WTC11 (cell line): ENCODE results near the gene TMEM239. TPM values are rescaled to one million over a fixed set of nuclear protein-coding genes. Genes with fewer than 3 reads are reported as not detected.

ENCODE experiments used
- ATAC-seq: fragments of 200-7000 bp; cut with Tn5 transposase; 2 replicates; pipeline ENCODE4 v1.10.0; 2021; ENCODE audit warnings: mild to moderate bottlenecking, moderate library complexity
- CTCF ChIA-PET: fragments of 300-600 bp; sonication (Branson Sonifier 250); formaldehyde crosslinking; loops from one replicate; lab custom pipeline; 2021; ENCODE audit warnings: antibody characterized with exemption; lab: Charles Lee
- POLR2A ChIA-PET: fragments of 350-600 bp; sonication (Branson Sonifier 250); formaldehyde crosslinking; loops from one replicate; lab custom pipeline; 2021; ENCODE audit warnings: antibody characterized with exemption; lab: Charles Lee
- DNase-seq: peaks from one replicate; pipeline ENCODE4 v3.0.0; 2021; ENCODE audit warnings: low spot score
- H3K27ac Mint-ChIP-seq: 2 replicates; pipeline ENCODE4 v1.8.0; 2021; ENCODE audit warnings: mixed read lengths
- H3K27me3 Mint-ChIP-seq: 2 replicates; pipeline ENCODE4 v1.8.0; 2021; ENCODE audit warnings: low read depth, mild to moderate bottlenecking, moderate library complexity, mixed read lengths
- H3K36me3 Mint-ChIP-seq: 2 replicates; pipeline ENCODE4 v1.8.0; 2021; ENCODE audit warnings: mixed read lengths
- H3K4me1 Mint-ChIP-seq: 2 replicates; pipeline ENCODE4 v1.8.0; 2022; ENCODE audit warnings: mixed read lengths
- H3K4me3 Mint-ChIP-seq: 2 replicates; pipeline ENCODE4 v1.8.0; 2021; ENCODE audit warnings: mild to moderate bottlenecking, moderate library complexity, mixed read lengths
- H3K9me3 Mint-ChIP-seq: 2 replicates; pipeline ENCODE4 v1.8.0; 2021; ENCODE audit warnings: mixed read lengths
- ARID4B ChIP-seq: sonication (generic); formaldehyde crosslinking; IDR thresholded peaks from 2 replicates; pipeline ENCODE4 v1.8.0; 2023; ENCODE audit warnings: missing genetic modification reagents, mild to moderate bottlenecking, borderline replicate concordance
- CREB1 ChIP-seq: sonication (generic); formaldehyde crosslinking; IDR thresholded peaks from 2 replicates; pipeline ENCODE4 v1.8.0; 2023; ENCODE audit warnings: mild to moderate bottlenecking, missing genetic modification reagents
- FOXP4 ChIP-seq: sonication (generic); formaldehyde crosslinking; IDR thresholded peaks from 2 replicates; pipeline ENCODE4 v1.8.0; 2022; ENCODE audit warnings: mild to moderate bottlenecking, missing genetic modification reagents
- GTF2I ChIP-seq: fragments of 250-450 bp; sonication (Bioruptor Pico); conservative IDR thresholded peaks from 2 replicates; pipeline ENCODE4 v1.4.0; 2021; ENCODE audit warnings: mild to moderate bottlenecking
- HMGXB4 ChIP-seq: sonication (generic); formaldehyde crosslinking; IDR thresholded peaks from 2 replicates; pipeline ENCODE4 v1.8.1; 2023; ENCODE audit warnings: mild to moderate bottlenecking, moderate library complexity, missing genetic modification reagents
- JUN ChIP-seq: sonication (generic); formaldehyde crosslinking; IDR thresholded peaks from 2 replicates; pipeline ENCODE4 v1.8.0; 2023; ENCODE audit warnings: mild to moderate bottlenecking, missing genetic modification reagents
- NFE2L1 ChIP-seq: sonication (generic); formaldehyde crosslinking; IDR thresholded peaks from 2 replicates; pipeline ENCODE4 v1.8.1; 2023; ENCODE audit warnings: missing genetic modification reagents
- NFYB ChIP-seq: sonication (generic); formaldehyde crosslinking; conservative IDR thresholded peaks from 2 replicates; pipeline ENCODE4 v1.8.0; 2022; ENCODE audit warnings: low read depth, missing genetic modification reagents
- NR2C2 ChIP-seq: sonication (generic); formaldehyde crosslinking; IDR thresholded peaks from 2 replicates; pipeline ENCODE4 v1.8.0; 2022; ENCODE audit warnings: mild to moderate bottlenecking, missing genetic modification reagents
- PREB ChIP-seq: sonication (generic); formaldehyde crosslinking; IDR thresholded peaks from 2 replicates; pipeline ENCODE4 v1.8.1; 2022; ENCODE audit warnings: mild to moderate bottlenecking, missing genetic modification reagents, moderate library complexity, borderline replicate concordance
- PRRX2 ChIP-seq: fragments of 250-450 bp; sonication (Bioruptor Pico); IDR thresholded peaks from 2 replicates; pipeline ENCODE4 v1.8.0; 2021; ENCODE audit warnings: mild to moderate bottlenecking
- TCF7 ChIP-seq: sonication (generic); formaldehyde crosslinking; IDR thresholded peaks from 2 replicates; pipeline ENCODE4 v1.8.0; 2022; ENCODE audit warnings: mild to moderate bottlenecking, low read depth, missing genetic modification reagents, moderate library complexity
- TEAD1 ChIP-seq: sonication (generic); formaldehyde crosslinking; IDR thresholded peaks from 2 replicates; pipeline ENCODE4 v1.8.0; 2022; ENCODE audit warnings: mild to moderate bottlenecking, missing genetic modification reagents
- ZNF219 ChIP-seq: sonication (generic); formaldehyde crosslinking; IDR thresholded peaks from 2 replicates; pipeline ENCODE4 v1.8.0; 2023; ENCODE audit warnings: missing genetic modification reagents, mild to moderate bottlenecking, borderline replicate concordance
- ZNF416 ChIP-seq: fragments of 250-450 bp; sonication (Bioruptor Pico); IDR thresholded peaks from 2 replicates; pipeline ENCODE4 v1.9.0; 2021; ENCODE audit warnings: mild to moderate bottlenecking, inconsistent platforms
- ZNF425 ChIP-seq: fragments of 250-450 bp; sonication (Bioruptor Pico); conservative IDR thresholded peaks from 2 replicates; pipeline ENCODE4 v1.9.0; 2021; ENCODE audit warnings: mild to moderate bottlenecking
- ZNF512 ChIP-seq: sonication (generic); formaldehyde crosslinking; IDR thresholded peaks from 2 replicates; pipeline ENCODE4 v1.8.1; 2022; ENCODE audit warnings: missing genetic modification reagents, borderline replicate concordance
- ZSCAN18 ChIP-seq: fragments of 250-450 bp; sonication (Bioruptor Pico); IDR thresholded peaks from 2 replicates; pipeline ENCODE4 v2.1.2; 2022; ENCODE audit warnings: mild to moderate bottlenecking, moderate library complexity
- total RNA-seq: library from RNA; stranded (reverse); gene quantifications from 3 replicates; pipeline ENCODE4 v1.2.3, GENCODE V29; 2021

The TMEM239 gene
- total RNA-seq, 1 experiment from 2014 or later, result not detected

- no peak for TF ChIP-seq GTF2I
- no peak for TF ChIP-seq ZSCAN18
- no peak for TF ChIP-seq ZNF425
- no peak for TF ChIP-seq TEAD1 (CRISPR knock-in tag)
- no peak for TF ChIP-seq PRRX2 (CRISPR knock-in tag)
- TF ChIP-seq ZNF219 (CRISPR knock-in tag), result no peak
- TF ChIP-seq ZNF416, result no peak
- TF ChIP-seq NFE2L1 (CRISPR knock-in tag), result no peak
- TF ChIP-seq JUN (CRISPR knock-in tag), result no peak
- TF ChIP-seq PREB (CRISPR knock-in tag), result no peak
- TF ChIP-seq HMGXB4, result no peak
- TF ChIP-seq, all 79 proteins: peak for 0
- Mint-ChIP-seq H3K4me3 (peak overlapping the region; percentile 81), H3K9me3 (no peaks in the 10 kb centered on the region), H3K36me3 (peaks cover 13% of the 10 kb centered on the region), H3K27me3 (peaks cover 63% of the 10 kb centered on the region), H3K27ac (no peak overlapping the region), H3K4me1 (peaks cover 36% of the 10 kb centered on the region)
- ATAC-seq (no peak), DNase-seq (no peak)
- ChIA-PET POLR2A (no interaction called here), CTCF (interaction anchor here (0.6 to 4.5 kb wide), 12 partner anchors 15 to 133 kb away, joined by 3 to 24 read pairs (median 4); partner anchors contain the start of gene TMEM239)
Measured at GRCh38 chr20:2801286-2801728, 14.9 kb upstream of the TMEM239 start.

- peaks cover 91% of the 10 kb centered on the region for H3K27me3 Mint-ChIP-seq
- ATAC-seq, result no peak
- no peak for DNase-seq
- POLR2A ChIA-PET, result no interaction called here
- H3K9me3 Mint-ChIP-seq, result 0 out of 2 replicates have a peak, but pooled peaks cover 4% of the 10 kb centered on the region
- H3K4me1 Mint-ChIP-seq, result peaks cover 31% of the 10 kb centered on the region
- H3K36me3 Mint-ChIP-seq, result no peaks in the 10 kb centered on the region
- CTCF ChIA-PET, result interaction anchor here (1.0 to 1.8 kb wide), 3 partner anchors 12 to 51 kb away, joined by 3 to 7 read pairs (median 5); partner anchors contain the start of gene TMEM239
- H3K4me3 Mint-ChIP-seq, result peak overlapping the region; percentile 55
- no peak overlapping the region for H3K27ac Mint-ChIP-seq
- TF ChIP-seq CREB1 (CRISPR knock-in tag) (no peak), ZNF219 (CRISPR knock-in tag) (no peak), ZNF512 (CRISPR knock-in tag) (no peak), ZNF416 (no peak), TCF7 (CRISPR knock-in tag) (no peak), FOXP4 (CRISPR knock-in tag) (no peak), ARID4B (no peak), NFYB (no peak), NR2C2 (CRISPR knock-in tag) (no peak)
Measured at GRCh38 chr20:2804041-2804828, 11.9 kb upstream of the TMEM239 start.
